Colonic mucosa (tissue), 4 donors: ENCODE data around the gene ENG. TPM values are rescaled to one million over a fixed set of nuclear protein-coding genes. Genes with fewer than 3 reads are reported as not detected.
A peak's percentile ranks its signal among the peaks of the same experiment; 100 is the strongest.

Source experiments
- DNase-seq: peaks from one replicate; pipeline ENCODE4 v3.0.0-alpha.2; 2020
- H3K27ac ChIP-seq: fragments of 200-600 bp; one replicate; pipeline ENCODE4 v1.8.0; 2021
- H3K27me3 ChIP-seq: fragments of 200-600 bp; one replicate; pipeline ENCODE4 v1.8.0; 2021
- H3K36me3 ChIP-seq: fragments of 200-600 bp; one replicate; pipeline ENCODE4 v1.8.0; 2021
- H3K4me1 ChIP-seq: fragments of 200-600 bp; one replicate; pipeline ENCODE4 v1.8.0; 2021; ENCODE audit warnings: mild to moderate bottlenecking
- H3K4me3 ChIP-seq: fragments of 200-600 bp; one replicate; pipeline ENCODE4 v1.8.0; 2021
- H3K9ac ChIP-seq, 2 donors: one replicate each; pipeline ENCODE4 v1.7.0; 2013; ENCODE audit warnings: control low read depth in 2 of 2, low read depth in 2 of 2, low read length in 2 of 2
- H3K9me3 ChIP-seq: fragments of 200-600 bp; one replicate; pipeline ENCODE4 v1.8.0; 2021
- intact Hi-C: fragments of 100-400 bp; cut with DNase I; formaldehyde crosslinking; loops from one replicate; pipeline ENCODE4 v1.14.1; 2022
- total RNA-seq, 2 donors: library from RNA; stranded (reverse); fragmentation: NEBNext Ultra II Directional in 1 of 2; extraction: Animal tissue kit (Norgen Biotek cat#: 25700) in 1 of 2; gene quantifications; one replicate each; pipeline ENCODE4 v1.2.1, GENCODE V29; 2021
- TF ChIP-seq, protein P1 (sequence below): fragments of 200-600 bp; IDR thresholded peaks from one replicate; pipeline ENCODE4 v1.8.0; 2022; ENCODE audit warnings: antibody characterized with exemption, mild to moderate bottlenecking
- donor health status: healthy.
- donor health status: DM: no; HTN: no; CAD: no.
- donor health status: DM: no; HTN: no; CAD: no.

Gene ENG
- total RNA-seq, 2 donors from 2014 or later = 15.4 to 34.5 TPM

DNA sequence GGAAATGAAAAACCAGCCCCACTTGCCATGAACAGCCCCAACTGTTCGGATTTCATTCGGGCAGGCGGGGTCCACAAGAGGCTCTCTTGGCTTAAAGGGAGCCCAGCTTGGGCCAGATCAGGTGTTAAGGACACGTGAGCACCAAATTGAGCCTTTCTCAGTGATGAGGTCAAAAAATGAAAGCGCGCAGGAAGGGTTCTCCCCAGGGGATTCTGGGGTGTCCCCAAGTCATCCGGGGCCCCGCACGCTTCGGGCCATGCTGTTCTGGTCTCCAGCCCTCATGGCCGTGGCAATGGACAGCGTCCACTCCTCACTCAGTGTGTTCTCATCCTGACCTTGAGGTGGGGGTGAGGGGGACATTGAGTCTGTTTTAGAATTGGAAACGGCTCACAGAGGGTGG is 12.1 kb upstream of the ENG start:
- Histone ChIP-seq H3K9me3 (no peaks in the 10 kb centered on the region), H3K27ac (no peak overlapping the region), H3K4me3 (no peak overlapping the region), H3K27me3 (no peaks in the 10 kb centered on the region), H3K36me3 (no peaks in the 10 kb centered on the region), H3K4me1 (no peaks in the 10 kb centered on the region), H3K9ac (no peak overlapping the region)
- TF ChIP-seq, protein P1, sequence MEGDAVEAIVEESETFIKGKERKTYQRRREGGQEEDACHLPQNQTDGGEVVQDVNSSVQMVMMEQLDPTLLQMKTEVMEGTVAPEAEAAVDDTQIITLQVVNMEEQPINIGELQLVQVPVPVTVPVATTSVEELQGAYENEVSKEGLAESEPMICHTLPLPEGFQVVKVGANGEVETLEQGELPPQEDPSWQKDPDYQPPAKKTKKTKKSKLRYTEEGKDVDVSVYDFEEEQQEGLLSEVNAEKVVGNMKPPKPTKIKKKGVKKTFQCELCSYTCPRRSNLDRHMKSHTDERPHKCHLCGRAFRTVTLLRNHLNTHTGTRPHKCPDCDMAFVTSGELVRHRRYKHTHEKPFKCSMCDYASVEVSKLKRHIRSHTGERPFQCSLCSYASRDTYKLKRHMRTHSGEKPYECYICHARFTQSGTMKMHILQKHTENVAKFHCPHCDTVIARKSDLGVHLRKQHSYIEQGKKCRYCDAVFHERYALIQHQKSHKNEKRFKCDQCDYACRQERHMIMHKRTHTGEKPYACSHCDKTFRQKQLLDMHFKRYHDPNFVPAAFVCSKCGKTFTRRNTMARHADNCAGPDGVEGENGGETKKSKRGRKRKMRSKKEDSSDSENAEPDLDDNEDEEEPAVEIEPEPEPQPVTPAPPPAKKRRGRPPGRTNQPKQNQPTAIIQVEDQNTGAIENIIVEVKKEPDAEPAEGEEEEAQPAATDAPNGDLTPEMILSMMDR = no peak
- intact Hi-C loops = loop anchor here (5.0 kb wide), 1 partner anchor 129 kb away; the partner anchor contains the start of gene TOR2A
- no peak for DNase-seq

DNA sequence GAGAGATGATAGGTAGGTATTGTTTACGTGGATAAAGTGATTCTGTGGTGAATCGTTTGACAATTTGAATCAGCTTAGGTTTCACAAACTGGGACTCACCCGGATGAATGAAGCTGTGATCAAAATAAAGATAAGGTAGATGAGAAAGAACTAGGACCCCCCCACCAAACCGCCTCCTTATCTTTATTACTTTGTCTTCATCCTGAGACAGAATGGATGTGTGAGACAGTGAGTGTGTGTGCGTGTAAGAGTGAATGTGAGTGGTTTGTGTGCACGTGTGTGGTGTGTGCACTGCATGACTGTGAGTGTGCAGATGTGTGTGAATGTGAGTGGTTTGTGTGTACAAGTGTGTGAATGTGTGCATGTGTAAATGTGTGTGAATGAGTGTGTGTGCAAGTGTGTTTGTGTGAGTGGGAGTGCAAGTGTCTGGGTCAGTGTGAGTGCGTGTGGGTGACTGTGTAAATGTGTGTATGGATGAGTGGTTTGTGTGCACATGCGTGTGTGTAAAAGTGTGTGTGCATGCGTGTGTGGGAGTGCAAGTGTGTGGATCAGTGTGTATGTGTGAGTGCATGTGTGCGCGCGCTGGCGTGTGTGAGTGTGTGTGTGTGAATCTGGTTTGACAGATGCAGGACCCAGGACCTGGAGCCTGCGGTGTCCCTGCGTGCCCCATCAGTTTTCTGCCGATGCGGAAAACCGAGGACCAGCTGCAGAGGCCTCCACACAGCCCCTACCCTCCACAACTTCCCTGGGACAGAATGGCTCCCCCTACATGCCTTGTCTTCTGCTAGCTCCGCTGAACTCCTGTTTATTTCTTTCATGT is 11.4 kb upstream of the ENG start:
- H3K36me3 ChIP-seq = no peaks in the 10 kb centered on the region
- no peaks in the 10 kb centered on the region for H3K9me3 ChIP-seq
- H3K27ac ChIP-seq = no peak overlapping the region
- H3K9ac ChIP-seq = no peak overlapping the region
- intact Hi-C loops = loop anchor here (5.0 kb wide), 1 partner anchor 129 kb away; the partner anchor contains the start of gene TOR2A
- no peaks in the 10 kb centered on the region for H3K4me1 ChIP-seq
- no peak for DNase-seq
- H3K4me3 ChIP-seq = no peak overlapping the region
- no peaks in the 10 kb centered on the region for H3K27me3 ChIP-seq
- TF ChIP-seq, protein P1 = no peak

DNA sequence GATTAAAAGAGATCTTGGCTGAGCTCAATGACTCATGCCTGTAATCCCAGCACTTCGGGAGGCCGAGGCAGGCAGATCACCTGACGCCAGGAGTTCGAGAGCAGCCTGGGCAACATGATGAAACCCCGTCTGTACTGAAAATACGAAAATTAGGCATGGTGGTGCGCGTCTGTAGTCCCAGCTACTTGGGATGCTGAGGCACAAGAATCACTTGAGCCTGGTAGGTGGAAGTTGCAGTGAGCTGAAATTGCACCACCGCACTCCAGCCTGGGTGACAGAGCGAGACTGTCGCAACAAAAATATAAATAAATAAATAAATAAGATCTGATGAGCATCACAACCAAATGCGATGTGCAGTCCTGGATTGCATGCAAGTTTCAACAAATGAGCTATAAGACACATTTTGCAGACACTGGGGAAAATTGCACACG is 8.7 kb upstream of the ENG start:
- H3K9ac ChIP-seq = no peak overlapping the region
- no peak for DNase-seq
- peaks cover 8% of the 10 kb centered on the region for H3K4me1 ChIP-seq
- H3K4me3 ChIP-seq = no peak overlapping the region
- H3K36me3 ChIP-seq = no peaks in the 10 kb centered on the region
- TF ChIP-seq, protein P1 = no peak
- no peaks in the 10 kb centered on the region for H3K9me3 ChIP-seq
- peak overlapping the region; percentile 53 for H3K27ac ChIP-seq
- intact Hi-C loops = no loop called here
- no peaks in the 10 kb centered on the region for H3K27me3 ChIP-seq

DNA sequence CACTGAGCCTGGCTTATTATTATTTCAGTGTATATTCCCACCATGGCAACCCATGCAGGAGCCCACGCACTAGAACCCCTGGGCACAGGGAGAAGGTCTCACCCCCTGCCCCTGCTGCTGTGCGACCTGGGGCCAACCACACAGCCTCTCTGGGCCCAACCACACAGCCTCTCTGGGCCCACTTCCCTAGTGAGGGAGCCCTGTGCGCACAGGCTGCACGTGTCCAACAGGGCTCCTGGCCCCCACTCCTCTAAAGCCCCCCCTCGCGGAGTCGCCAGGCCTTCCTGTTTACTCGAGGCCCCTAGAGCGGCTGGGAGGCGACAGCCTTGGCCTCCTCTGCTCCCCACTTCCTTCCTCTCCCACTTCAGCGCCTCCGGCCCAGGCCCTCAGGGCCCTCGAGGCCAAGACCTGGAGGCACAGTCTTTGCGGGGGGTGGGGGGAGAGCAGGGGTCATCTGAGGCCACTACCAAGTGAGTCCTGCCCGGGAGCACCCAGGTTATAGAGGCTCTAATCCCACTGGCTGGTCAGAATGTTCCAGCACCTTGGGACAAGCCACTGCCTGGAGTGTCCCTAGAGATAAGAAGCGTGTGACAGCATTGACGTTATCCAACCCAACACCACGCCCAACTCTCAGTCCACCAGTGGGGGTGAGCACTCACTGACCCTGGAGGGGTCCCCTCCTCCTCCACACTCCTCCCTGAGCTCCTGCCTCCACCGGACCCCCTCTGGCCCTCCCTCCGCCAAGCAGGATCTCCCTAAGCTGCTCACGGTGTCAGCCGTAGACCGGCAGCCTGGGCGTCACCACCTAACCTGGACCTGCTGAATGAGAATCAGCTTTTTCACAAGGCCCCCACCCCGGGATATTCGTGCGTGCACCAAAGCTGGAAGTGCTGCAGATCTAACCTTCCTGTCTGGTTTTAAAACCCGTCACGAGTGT is 7.9 kb upstream of the ENG start:
- peak overlapping the region; percentile 21 to 27 for H3K9ac ChIP-seq
- intact Hi-C loops = no loop called here
- TF ChIP-seq, protein P1 = no peak
- H3K4me3 ChIP-seq = no peak overlapping the region
- no peaks in the 10 kb centered on the region for H3K27me3 ChIP-seq
- H3K4me1 ChIP-seq = peaks cover 8% of the 10 kb centered on the region
- H3K9me3 ChIP-seq = no peaks in the 10 kb centered on the region
- DNase-seq = peak; percentile 68
- H3K36me3 ChIP-seq = no peaks in the 10 kb centered on the region
- peak overlapping the region; percentile 53 for H3K27ac ChIP-seq

DNA sequence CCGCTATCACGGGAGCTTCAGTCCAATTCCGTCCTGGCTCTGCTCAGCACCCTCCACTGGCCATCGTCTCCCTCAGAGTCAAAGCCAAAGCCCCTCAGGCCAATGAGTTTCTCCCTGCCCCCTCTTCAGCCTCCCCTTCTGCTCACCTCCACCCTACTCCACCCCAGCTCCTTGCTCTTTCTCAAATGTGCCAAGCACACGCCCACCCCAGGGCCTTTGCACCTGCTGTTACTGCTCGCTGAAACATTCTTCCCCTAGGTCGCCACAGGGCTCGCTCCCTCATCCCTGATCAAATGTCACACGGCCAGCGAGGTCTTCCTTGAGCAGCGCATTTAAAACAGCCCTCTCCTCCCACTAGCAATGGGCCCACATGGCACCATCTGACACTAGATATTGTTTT is 6.3 kb upstream of the ENG start:
- H3K27ac ChIP-seq = no peak overlapping the region
- intact Hi-C loops = no loop called here
- TF ChIP-seq, protein P1 = no peak
- H3K4me3 ChIP-seq = no peak overlapping the region
- H3K9ac ChIP-seq = no peak overlapping the region
- H3K27me3 ChIP-seq = no peaks in the 10 kb centered on the region
- no peak for DNase-seq
- H3K9me3 ChIP-seq = no peaks in the 10 kb centered on the region
- H3K4me1 ChIP-seq = peaks cover 8% of the 10 kb centered on the region
- no peaks in the 10 kb centered on the region for H3K36me3 ChIP-seq
